ENCODE data around the gene CEMIP. TPM values are rescaled to one million over a fixed set of nuclear protein-coding genes. Genes with fewer than 3 reads are reported as not detected.

Gene CEMIP
- polyA plus RNA-seq, 1 of the 3 experiments (the other 2 are of a cell fraction), result 27.8 TPM

GRCh38 chr15:80773792-80774352, 5.3 kb upstream of the CEMIP start:
- no peak for DNase-seq
- POLR2A ChIA-PET, result no interaction called here
- H3K27ac ChIP-seq (ENCODE audit: low read depth in 2 of 2, low read length in 1 of 2), result no peak overlapping the region
- H2AFZ ChIP-seq (ENCODE audit: low read depth), result no peak overlapping the region
- H3K36me3 ChIP-seq (replicated peaks in 1 of 2; ENCODE audit: control insufficient read depth in 1 of 2, insufficient read depth in 2 of 2, low read length in 1 of 2), result no peaks in the 10 kb centered on the region
- peaks cover 6% of the 10 kb centered on the region for H3F3A ChIP-seq (replicated peaks; ENCODE audit: insufficient read depth)
- no peaks in the 10 kb centered on the region for H4K20me1 ChIP-seq (ENCODE audit: insufficient read depth)
- no peak overlapping the region for H3K4me3 ChIP-seq (ENCODE audit: low read depth in 2 of 2, low read length in 1 of 2)
- no peaks in the 10 kb centered on the region for H3K9me3 ChIP-seq
- no peaks in the 10 kb centered on the region for H3K27me3 ChIP-seq (ENCODE audit: insufficient read depth)
- no peaks in the 10 kb centered on the region for H3K9me2 ChIP-seq
- no peak overlapping the region for H3K4me2 ChIP-seq
- TF ChIP-seq RAD21 (IDR thresholded peaks at IDR 0.05; ENCODE audit: low read length) (no peak), POLR2AphosphoS5 (IDR thresholded peaks at IDR 0.05; ENCODE audit: low read depth, low read length) (no peak), GABPA (IDR thresholded peaks at IDR 0.05; ENCODE audit: low read depth) (no peak), ELF1 (IDR thresholded peaks at IDR 0.05) (no peak), SMC3 (IDR thresholded peaks at IDR 0.05; ENCODE audit: low read depth, low read length) (no peak), MXI1 (IDR thresholded peaks at IDR 0.05; ENCODE audit: low read depth, low read length) (no peak), JUND (IDR thresholded peaks at IDR 0.05) (no peak), TEAD4 (IDR thresholded peaks at IDR 0.05; ENCODE audit: borderline replicate concordance, insufficient read depth) (no peak), RXRA (IDR thresholded peaks at IDR 0.05; ENCODE audit: borderline replicate concordance, low read depth) (no peak), MEF2A (IDR thresholded peaks at IDR 0.05; ENCODE audit: borderline replicate concordance, low read depth) (no peak), GATA2 (CRISPR knock-in tag; IDR thresholded peaks at IDR 0.05) (no peak), EZH2phosphoT487 (IDR thresholded peaks at IDR 0.05; ENCODE audit: borderline replicate concordance, low read depth) (no peak)
- H3K79me2 ChIP-seq (ENCODE audit: insufficient read depth), result no peaks in the 10 kb centered on the region
- WGBS (ENCODE audit: low lambda C conversion rate), result 69% methylated on average over 5 of the region's 5 CpGs
- no peak overlapping the region for H3K9ac ChIP-seq
- CTCF ChIA-PET, result interaction anchor here (1.9 to 9.4 kb wide), 5 partner anchors 194 to 321 kb away, joined by 6 to 253 read pairs (median 139); no protein-coding TSS in a partner anchor
- peaks cover 0 to 11% of the 10 kb centered on the region in 2 experiments; a peak in 3 of 4 replicates for H3K4me1 ChIP-seq (ENCODE audit: control insufficient read depth in 1 of 2, insufficient read depth in 2 of 2, low read depth in 1 of 2, low read length in 1 of 2)

- no peaks in the 10 kb centered on the region for H3K9me2 ChIP-seq
- ChIA-PET CTCF (interaction anchor here (1.3 to 9.4 kb wide), 6 partner anchors 18 to 321 kb away, joined by 6 to 253 read pairs (median 82); no protein-coding TSS in a partner anchor), POLR2A (no interaction called here)
- no peaks in the 10 kb centered on the region for H3K79me2 ChIP-seq (ENCODE audit: insufficient read depth)
- no peak overlapping the region for H2AFZ ChIP-seq (ENCODE audit: low read depth)
- WGBS (ENCODE audit: low lambda C conversion rate), result 64% methylated on average over 1 of the region's 1 CpG
- H4K20me1 ChIP-seq (ENCODE audit: insufficient read depth), result no peaks in the 10 kb centered on the region
- no peak overlapping the region for H3K9ac ChIP-seq
- no peaks in the 10 kb centered on the region for H3K9me3 ChIP-seq
- H3K27ac ChIP-seq (ENCODE audit: low read depth in 2 of 2, low read length in 1 of 2), result no peak overlapping the region
- no peaks in the 10 kb centered on the region for H3K36me3 ChIP-seq (replicated peaks in 1 of 2; ENCODE audit: control insufficient read depth in 1 of 2, insufficient read depth in 2 of 2, low read length in 1 of 2)
- H3K4me2 ChIP-seq, result no peak overlapping the region
- DNase-seq, result no peak
- peaks cover 0 to 13% of the 10 kb centered on the region in 2 experiments; a peak in 3 of 4 replicates for H3K4me1 ChIP-seq (ENCODE audit: control insufficient read depth in 1 of 2, insufficient read depth in 2 of 2, low read depth in 1 of 2, low read length in 1 of 2)
- H3K4me3 ChIP-seq (ENCODE audit: low read depth in 2 of 2, low read length in 1 of 2), result no peak overlapping the region
- peaks cover 6% of the 10 kb centered on the region for H3F3A ChIP-seq (replicated peaks; ENCODE audit: insufficient read depth)
- no peaks in the 10 kb centered on the region for H3K27me3 ChIP-seq (ENCODE audit: insufficient read depth)
- TF ChIP-seq FOXM1 (IDR thresholded peaks at IDR 0.05; ENCODE audit: low read depth), result no peak
- TF ChIP-seq POLR2AphosphoS5 (IDR thresholded peaks at IDR 0.05; ENCODE audit: low read depth, low read length), result no peak
- no peak for TF ChIP-seq MAX (IDR thresholded peaks at IDR 0.05; ENCODE audit: low read depth)
- no peak for TF ChIP-seq FOSL2 (IDR thresholded peaks at IDR 0.05; ENCODE audit: borderline replicate concordance, low read depth)
- no peak for TF ChIP-seq TCF12 (IDR thresholded peaks at IDR 0.05)
- TF ChIP-seq JUND (IDR thresholded peaks at IDR 0.05), result no peak
- TF ChIP-seq GATA2 (CRISPR knock-in tag; IDR thresholded peaks at IDR 0.05), result no peak
- no peak for TF ChIP-seq GABPA (IDR thresholded peaks at IDR 0.05; ENCODE audit: low read depth)
- no peak for TF ChIP-seq REST (IDR thresholded peaks at IDR 0.05; ENCODE audit: low read depth, low read length)
- TF ChIP-seq TEAD4 (IDR thresholded peaks at IDR 0.05; ENCODE audit: borderline replicate concordance, insufficient read depth), result no peak
- no peak for TF ChIP-seq RAD21 (IDR thresholded peaks at IDR 0.05; ENCODE audit: low read length)
- no peak for TF ChIP-seq CTCF (IDR thresholded peaks at IDR 0.05)
- no peak for TF ChIP-seq RXRA (IDR thresholded peaks at IDR 0.05; ENCODE audit: borderline replicate concordance, low read depth)
- no peak for TF ChIP-seq MEF2A (IDR thresholded peaks at IDR 0.05; ENCODE audit: borderline replicate concordance, low read depth)
- TF ChIP-seq ZBTB33 (IDR thresholded peaks at IDR 0.05; ENCODE audit: borderline replicate concordance, low read depth), result no peak
Observed at GRCh38 chr15:80774486-80774885, 4.7 kb upstream of the CEMIP start.
